IPS-NIHi11 (cell line): Measurements from ENCODE around the gene PDE4D.
"Not testable (repeated sequence)": the region's sequence is repeated elsewhere in the genome, so short reads cannot be mapped to it uniquely, and the experiment has no call there.

Experiments
- DNase-seq: peaks from one replicate; pipeline ENCODE4 v3.0.0; 2012; ENCODE audit warnings: mixed read lengths, low spot score

The PDE4D gene

GRCh38 chr5:59421986-59422941 is 471.3 kb downstream of the PDE4D start:
- DNase-seq, result no peak

GRCh38 chr5:59420596-59420995 is 472.9 kb downstream of the PDE4D start:
- no peak for DNase-seq

DNA sequence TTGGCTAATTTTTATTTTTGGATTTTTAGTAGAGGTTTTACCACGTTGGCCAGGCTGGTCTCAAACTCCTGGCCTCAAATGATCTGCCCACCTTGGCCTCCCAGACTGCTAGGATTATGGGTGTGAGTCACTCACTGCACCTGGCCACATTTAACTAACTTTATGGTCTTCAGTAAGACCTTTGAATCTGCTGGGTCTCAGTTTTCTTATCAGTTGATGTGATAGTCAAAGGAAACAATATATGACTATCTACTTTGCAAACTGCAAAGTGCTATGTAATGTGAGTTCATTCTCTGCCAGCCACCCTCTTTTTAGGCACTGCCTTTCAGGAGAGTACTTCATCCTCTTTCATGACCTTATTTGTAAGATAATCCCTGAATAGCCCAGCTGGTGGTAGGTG is 474.7 kb downstream of the PDE4D start:
- DNase-seq, result no peak

DNA sequence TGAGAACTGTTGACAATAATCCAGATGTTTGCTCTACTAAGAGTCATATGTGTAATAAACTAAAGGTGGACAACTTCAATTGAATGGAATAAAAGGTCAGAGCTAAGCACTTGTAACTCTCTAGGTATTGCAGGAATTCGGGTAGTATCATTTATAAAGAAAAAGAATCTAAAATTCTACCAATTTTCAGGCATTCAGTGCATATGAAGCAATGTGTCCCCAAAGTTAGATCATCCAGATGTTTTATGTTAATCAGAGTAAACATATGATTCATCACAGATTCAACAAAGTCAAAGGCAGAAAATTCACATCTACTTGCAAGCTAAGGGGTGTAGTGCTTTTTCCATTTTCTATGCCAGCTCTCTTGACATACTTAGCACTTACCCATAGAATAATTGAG is 477.1 kb downstream of the PDE4D start:
- no peak for DNase-seq

DNA sequence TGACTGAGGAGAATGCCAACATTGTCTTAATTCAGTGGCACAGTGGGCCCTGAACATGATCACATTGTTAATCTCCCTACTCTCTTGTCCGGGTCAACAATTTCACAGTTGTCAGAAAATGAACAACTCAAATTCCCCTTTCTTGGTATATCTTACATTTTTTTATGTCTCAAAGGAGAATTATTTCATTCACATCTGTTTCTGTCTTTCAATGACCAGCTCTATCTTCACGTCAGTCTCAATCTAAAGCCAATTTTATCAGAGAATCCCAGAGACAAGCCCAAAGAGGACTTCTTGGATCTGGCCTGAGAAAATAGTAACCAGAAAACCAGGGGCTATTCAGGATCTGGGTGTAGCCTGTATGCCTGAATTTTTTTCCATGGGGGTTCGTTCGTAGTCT is 477.5 kb downstream of the PDE4D start:
- DNase-seq, result no peak

DNA sequence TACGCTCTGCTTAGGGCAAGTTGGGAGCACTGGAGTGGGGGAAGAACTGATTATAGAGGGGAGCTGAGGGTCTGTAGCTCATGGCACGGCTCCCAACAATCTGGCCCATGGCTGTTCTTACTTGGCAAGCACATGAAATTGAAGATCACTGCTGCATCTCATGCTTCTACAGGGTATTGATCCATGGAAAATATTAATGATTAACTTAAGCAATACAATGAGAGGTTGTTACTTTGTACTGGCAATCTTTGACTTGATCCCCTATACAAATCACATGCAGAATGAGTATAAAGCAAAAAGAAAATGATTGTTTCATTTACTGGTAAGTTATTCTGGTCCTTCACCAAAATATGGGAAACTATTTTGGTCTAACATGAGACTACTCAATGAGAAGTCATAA is 481.1 kb downstream of the PDE4D start:
- no peak for DNase-seq

- not testable (repeated sequence) for DNase-seq
Observed at GRCh38 chr5:59408997-59409396, 484.5 kb downstream of the PDE4D start.

DNA sequence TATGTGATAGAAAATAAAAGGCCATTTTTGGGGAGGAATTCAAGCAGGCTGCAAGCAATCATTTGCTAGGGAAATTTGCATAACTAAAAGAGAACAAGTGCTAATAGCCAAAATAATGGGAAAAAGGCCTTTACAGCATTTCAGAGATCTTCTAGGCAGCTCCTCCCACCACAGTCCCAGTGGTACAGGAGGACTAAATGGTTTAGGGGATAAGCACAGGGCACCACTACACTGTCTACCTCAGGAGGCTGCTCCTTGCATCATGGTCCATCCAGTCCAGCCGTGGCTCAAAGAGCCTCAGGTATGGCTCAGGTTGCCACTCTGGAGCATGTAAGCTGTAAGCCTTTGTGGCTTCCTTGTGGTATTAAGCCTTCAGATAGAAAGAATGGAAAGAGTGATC is 485.6 kb downstream of the PDE4D start:
- no peak for DNase-seq

DNA sequence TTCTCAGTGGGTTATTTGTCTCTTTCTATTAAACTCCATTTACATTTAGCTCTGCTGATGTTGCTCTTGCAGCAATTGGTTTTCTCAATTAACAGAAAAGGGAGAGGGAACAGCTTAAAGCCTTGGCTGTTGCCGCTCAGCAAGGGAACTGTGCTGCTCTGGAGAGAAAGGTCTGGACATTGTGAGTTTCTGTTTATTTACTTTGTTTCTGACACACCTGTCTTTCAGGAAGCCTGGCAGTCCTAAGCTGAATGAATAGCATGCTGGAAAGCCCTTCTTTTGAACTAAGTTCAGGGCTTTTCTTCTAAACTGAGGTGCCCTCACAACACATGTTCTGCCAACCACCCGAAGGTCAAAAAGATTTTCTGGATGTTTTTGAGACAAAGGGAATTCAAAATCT is 491.9 kb downstream of the PDE4D start:
- no peak for DNase-seq

DNA sequence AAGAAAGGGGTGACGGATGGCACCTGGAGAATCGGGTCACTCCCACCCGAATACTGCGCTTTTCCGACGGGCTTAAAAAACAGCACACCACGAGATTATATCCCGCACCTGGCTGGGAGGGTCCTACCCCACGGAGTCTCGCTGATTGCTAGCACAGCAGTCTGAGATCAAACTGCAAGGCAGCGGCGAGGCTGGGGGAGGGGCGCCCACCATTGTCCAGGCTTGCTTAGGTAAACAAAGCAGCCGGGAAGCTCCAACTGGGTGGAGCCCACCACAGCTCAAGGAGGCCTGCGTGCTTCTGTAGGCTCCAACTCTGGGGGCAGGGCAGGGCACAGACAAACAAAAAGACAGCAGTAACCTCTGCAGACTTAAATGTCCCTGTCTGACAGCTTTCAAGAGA is 498.6 kb downstream of the PDE4D start:
- not testable (repeated sequence) for DNase-seq

DNA sequence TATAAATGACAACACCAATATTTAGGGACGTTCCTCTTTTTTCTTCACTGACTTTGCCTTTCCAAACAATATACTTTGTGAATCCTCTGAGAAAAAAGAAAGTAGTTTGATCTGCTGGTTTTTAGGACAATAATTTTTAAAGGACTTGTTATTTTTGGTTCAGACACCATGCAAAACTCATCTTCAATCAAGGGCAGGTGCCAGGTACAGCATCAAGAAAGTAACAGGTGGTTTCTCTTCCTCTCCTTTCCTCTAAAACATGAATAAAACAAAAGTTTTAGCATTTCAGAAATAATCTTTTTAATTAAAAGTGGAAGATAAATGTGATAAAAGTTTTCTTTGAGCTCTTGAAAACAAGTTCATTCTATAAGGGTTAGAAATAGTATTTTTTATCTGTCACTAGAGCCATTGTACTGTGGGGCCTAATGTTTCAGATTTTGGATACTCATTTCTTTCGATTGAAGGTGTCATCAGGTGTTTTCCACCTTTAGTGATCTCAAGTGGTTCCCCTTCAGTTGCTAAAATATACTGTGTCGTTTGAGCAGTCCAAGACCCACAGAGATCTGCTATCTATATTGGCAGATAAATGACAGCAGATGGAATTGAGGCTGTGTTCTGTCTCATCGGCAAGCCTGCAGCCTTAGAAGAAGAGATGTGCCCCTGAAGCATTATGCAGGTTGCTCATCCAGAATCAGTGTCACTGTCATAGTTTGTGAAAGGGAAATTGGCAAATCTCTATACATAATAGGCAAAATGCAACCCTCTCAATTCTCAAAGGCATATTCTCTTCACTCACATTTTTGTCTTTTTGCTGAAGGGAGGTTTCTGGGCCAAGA is 499.7 kb downstream of the PDE4D start:
- no peak for DNase-seq

- no peak for DNase-seq
Observed at GRCh38 chr5:59391576-59391975, 501.9 kb downstream of the PDE4D start.

GRCh38 chr5:59390989-59391388 is 502.5 kb downstream of the PDE4D start:
- DNase-seq, result no peak

GRCh38 chr5:59390074-59390659 is 503.4 kb downstream of the PDE4D start:
- no peak for DNase-seq

DNA sequence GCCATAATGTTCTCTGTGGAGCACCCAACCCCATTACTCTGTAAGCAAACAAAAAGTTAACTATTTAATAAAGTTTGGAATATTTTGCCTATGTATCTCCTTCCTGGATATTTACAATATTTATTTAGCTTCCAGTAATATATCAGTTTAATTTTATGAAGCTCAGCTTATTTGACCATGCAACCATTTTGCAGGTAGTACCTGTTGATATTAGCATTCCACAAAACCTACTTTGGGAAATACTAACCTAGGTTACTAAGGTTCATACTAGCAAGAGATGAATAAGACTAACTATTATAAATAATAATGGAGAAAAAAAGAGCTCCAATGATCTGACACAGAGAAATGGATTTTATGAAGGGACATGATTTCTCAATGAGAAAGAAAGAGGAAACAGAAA is 506.4 kb downstream of the PDE4D start:
- DNase-seq, result no peak

- no peak for DNase-seq
Observed at GRCh38 chr5:59385700-59386099, 507.8 kb downstream of the PDE4D start.

DNA sequence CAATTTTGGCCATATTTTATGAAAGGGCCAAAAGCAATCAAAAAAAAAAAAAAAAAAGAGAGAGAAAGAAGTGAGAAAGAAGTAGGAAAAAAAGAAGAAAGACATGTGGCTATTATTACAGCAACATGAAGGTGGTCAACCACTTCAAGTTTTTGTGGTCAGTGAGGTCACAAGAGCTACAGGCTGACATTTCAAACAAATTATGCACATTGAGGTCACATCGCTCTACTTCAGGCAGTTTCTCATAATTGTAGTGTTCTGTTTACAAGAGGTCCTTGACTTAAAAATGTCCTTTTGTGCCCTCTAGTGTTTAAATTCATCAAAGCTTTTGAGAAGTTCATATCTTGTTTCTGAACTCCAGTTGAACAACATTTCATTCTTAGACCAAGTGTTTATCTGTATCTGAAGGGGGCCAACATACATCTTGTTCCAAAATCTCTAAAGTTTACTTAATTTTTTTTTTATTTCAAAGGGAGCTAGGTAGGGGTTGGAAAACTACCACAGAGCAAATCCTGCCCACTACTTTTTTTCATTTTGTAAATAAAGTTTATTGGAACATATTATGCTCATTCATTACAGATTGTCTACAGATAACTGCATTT is 513.1 kb downstream of the PDE4D start:
- DNase-seq, result peak; percentile 30

DNA sequence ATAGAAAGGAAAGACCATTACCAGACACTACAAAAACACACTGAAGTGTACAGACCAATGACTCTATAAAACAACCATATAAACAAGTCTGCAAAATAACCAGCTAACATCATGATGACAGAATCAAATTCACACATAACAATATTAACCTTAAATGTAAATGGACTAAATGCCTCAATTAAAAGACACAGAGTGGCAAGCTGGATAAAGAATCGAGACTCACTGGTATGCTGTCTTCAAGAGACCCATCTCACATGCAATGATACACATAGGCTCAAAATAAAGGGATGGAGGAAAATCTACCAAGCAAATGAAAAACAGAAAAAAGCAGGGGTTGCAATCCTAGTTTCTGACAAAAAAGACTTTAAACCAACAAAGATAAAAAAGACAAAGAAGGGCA is 519.5 kb downstream of the PDE4D start:
- DNase-seq, result not testable (repeated sequence)

DNA sequence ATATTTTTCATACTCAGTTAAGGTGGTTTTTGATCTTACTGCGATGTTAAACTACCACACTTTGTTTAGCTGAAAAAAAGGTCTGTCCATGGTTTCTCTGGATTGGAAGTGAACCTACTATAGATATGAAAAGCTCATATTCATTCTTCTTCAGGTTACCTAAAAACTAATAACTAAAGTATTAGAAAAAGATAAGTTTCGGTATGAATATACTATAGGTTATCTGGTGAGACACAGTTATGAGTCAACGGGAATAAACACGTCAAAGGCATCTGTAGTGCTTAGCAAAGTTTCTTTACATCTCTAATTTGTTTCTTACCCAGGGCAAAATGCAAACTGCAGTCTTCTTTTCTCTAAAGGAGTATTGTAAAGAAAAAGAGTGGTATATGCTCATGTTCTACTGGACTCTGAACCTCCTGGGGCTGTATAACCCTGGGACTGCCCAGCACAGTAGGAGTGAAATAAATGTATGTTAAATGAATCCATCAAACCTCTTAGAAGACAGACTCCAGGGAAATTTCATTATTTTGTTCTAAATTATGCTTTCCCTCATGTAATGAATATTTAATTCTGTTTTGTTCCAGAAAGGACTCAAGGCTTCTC is 521.9 kb downstream of the PDE4D start:
- DNase-seq, result no peak

- no peak for DNase-seq
Observed at GRCh38 chr5:59368951-59369350, 524.6 kb downstream of the PDE4D start.

DNA sequence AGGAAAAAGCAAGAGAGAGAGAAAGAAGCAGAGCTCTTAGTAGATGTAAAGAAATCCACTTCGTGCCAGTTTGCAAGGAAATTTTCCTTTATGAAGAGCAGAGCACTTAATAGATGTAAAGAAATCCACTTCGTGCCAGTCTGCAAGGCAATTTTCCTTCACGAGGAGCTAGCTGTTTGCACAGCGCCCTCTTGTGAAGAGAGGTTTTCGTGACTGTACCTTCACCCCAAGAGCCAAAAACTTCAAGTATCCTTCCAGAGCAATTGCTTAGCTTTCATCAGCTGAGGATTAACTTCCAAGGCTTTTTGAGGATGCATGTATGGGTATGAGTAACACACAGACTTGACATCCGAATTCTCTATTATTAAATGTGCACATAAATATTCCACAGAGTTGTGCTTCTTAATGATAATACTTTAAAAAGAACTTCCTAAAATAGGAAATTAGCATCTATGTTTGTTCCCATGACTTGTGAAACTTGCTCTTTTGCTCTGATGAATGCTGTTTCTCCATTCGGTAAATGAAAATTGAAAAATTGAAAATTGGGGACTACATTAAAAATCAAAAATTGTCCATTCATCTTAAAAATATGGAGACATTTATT is 525.6 kb downstream of the PDE4D start:
- peak; percentile 53 for DNase-seq
